Aorta (tissue), 5 donors: Measurements from ENCODE around the gene DNAJA3. TPM values are rescaled to one million over a fixed set of nuclear protein-coding genes. Genes with fewer than 3 reads are reported as not detected.
A peak's percentile ranks its signal among the peaks of the same experiment; 100 is the strongest.

Experiments used
- ATAC-seq: fragments of 200-7000 bp; cut with Tn5 transposase; one replicate; pipeline ENCODE4 v1.9.1; 2022; ENCODE audit warnings: moderate library complexity; ENCODE audit not compliant: low FRiP score
- DNase-seq, 2 donors: peaks; one replicate each; pipeline ENCODE4 v3.0.0-alpha.2; 2020
- H3K27ac ChIP-seq, 2 donors: one replicate each; pipeline ENCODE4 v1.5.1; 2013; ENCODE audit warnings: low read length in 2 of 2, mild to moderate bottlenecking in 2 of 2, moderate library complexity in 2 of 2, control low read depth in 1 of 2, inconsistent platforms in 1 of 2, low read depth in 1 of 2
- H3K27me3 ChIP-seq, 2 donors: one replicate each; pipeline ENCODE4 v1.6.1; 2013; ENCODE audit warnings: control low read depth in 1 of 2, low read length in 1 of 2, mild to moderate bottlenecking in 1 of 2, moderate library complexity in 1 of 2; ENCODE audit not compliant: insufficient read depth in 2 of 2, control insufficient read depth in 1 of 2
- H3K36me3 ChIP-seq, 2 donors: one replicate each; pipeline ENCODE4 v1.6.1; 2013; ENCODE audit warnings: control low read depth in 1 of 2, low read length in 1 of 2, mild to moderate bottlenecking in 1 of 2; ENCODE audit not compliant: insufficient read depth in 2 of 2, control insufficient read depth in 1 of 2
- H3K4me1 ChIP-seq, 2 donors: one replicate each; pipeline ENCODE4 v1.6.1; 2013; ENCODE audit warnings: low read length in 2 of 2, control low read depth in 1 of 2, mild to moderate bottlenecking in 1 of 2, moderate library complexity in 1 of 2; ENCODE audit not compliant: insufficient read depth in 2 of 2, control insufficient read depth in 1 of 2
- H3K4me3 ChIP-seq, 2 donors: one replicate each; pipeline ENCODE4 v1.5.1; 2013; ENCODE audit warnings: low read length in 2 of 2, control low read depth in 1 of 2, mild to moderate bottlenecking in 1 of 2
- H3K9me3 ChIP-seq: one replicate; pipeline ENCODE4 v1.6.1; 2013; ENCODE audit warnings: mild to moderate bottlenecking, low read length; ENCODE audit not compliant: control insufficient read depth
- WGBS, 2 donors: extraction: QIAGEN DNeasy Blood & Tissue Kit; methylation state at CpG; one replicate each; pipeline ENCODE4 v1.1.7; 2013; 5-methylcytosine and 5-hydroxymethylcytosine counted together
- intact Hi-C, 2 donors: fragments of 100-400 bp; cut with DNase I; formaldehyde crosslinking; loops; one replicate each; pipeline versions ENCODE4 v1.14.2 to v1.15.0; 2022
- polyA plus RNA-seq, 2 donors: library from polyadenylated mRNA; stranded (reverse); fragments of 200-250 nt; gene quantifications; one replicate each; pipeline ENCODE4 v1.2.3, GENCODE V29; 2013
- total RNA-seq, 2 donors: library from RNA; stranded (reverse); fragmentation: NEBNext Ultra II Directional; extraction: Animal tissue kit (Norgen Biotek cat#: 25700); gene quantifications; one replicate each; pipeline ENCODE4 v1.2.1, GENCODE V29; 2021
- donor health status: healthy with polysubstance abuse.
- donor health status: Bipolar disorder and iron deficiency.
- donor health status: DM: no; HTN: no; CAD: no.
- donor health status: DM: no; HTN: no; CAD: no.
- donor health status: DM: yes; HTN: yes; CAD: no.

The DNAJA3 gene
- total and polyA plus RNA-seq, 4 donors = 16.0 to 26.6 (median 20.9) TPM

DNA sequence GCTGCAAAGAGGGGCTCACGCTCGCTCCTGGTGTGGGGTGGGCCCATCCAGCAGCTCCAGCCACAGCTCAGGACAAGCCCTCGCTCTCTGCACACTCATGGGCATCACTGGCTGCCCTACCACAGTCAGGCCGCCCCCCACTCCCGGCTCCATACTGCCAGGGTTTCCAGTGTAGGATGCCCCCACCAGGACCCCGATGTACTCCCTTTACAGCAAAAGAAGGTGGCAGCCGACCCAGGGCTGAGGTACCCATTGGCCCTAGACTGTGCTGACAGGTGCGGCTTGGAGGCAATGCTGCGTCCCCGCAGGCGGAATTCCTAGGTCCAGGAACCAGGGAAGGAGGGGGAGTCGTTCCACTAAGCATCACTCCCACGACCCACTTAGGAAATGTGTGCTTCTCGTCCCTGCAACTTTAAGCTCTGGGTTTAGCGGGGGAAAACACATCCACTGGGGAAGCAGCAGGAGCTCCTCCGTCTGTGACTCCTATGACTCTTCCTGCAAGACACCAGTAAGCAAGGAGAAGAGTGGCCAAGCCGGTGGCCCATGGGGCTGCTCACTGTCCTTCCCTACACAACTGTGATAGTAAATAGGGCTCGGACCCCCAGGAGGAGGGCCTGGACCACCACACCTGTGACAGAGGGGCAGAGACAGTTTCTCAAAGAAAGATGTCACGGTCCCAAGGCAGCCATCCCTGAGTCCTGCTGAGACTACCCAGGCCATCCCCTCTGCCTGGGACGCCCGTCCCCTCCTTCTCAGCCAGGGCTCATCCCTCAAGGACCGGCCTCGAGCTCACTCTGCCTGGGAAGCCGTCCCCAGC lies 22.3 kb upstream of the DNAJA3 start:
- no peaks in the 10 kb centered on the region for H3K4me1 ChIP-seq
- H3K27ac ChIP-seq = no peak overlapping the region
- ATAC-seq (peak; percentile 20), DNase-seq (peak in 1 of 2 donors; percentile 72)
- H3K4me3 ChIP-seq = no peak overlapping the region
- H3K36me3 ChIP-seq = no peaks in the 10 kb centered on the region
- intact Hi-C loops = loop anchor here in 1 of 2 donors (5.0 to 10.0 kb wide), 2 partner anchors 131 to 199 kb away; partner anchors contain the start of gene TFAP4
- no peaks in the 10 kb centered on the region for H3K9me3 ChIP-seq
- 81 to 85% methylated on average over 24 of the region's 24 CpGs for WGBS, 2 donors
- no peaks in the 10 kb centered on the region for H3K27me3 ChIP-seq

DNA sequence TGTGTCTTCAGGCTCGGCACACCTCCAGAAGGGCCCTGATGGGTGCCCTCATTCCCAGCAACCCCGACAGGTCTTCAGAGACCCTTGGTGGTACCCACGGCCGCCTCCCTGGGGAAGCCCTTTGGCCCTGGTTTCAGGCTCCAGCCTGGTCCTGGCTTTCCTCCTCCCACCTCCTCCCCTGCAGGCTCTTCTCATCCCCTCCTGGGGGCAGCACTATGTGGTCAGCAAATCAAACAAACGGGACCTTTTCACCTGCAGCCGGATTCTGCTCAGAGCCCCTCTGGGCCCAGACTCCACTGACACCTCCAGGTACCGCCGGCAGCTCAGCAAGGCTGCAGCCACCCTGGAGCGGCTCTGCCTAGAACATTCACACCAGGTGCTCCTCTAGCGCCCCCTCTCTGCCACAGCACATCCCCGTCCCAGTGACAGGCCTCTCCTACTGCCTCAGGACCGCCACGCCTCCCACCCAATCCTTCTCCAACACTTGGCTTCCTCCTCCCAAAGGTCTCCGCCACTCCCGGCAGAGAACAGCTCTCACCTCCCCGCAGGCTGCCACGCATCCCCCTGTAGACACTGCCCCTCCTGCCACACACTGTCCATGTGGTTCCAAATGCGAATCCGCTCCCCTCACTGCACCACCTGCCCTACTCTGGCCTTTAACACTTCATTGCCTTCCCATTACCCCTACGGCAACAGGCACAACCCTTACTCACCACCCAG lies 21.3 kb upstream of the DNAJA3 start:
- ATAC-seq (no peak), DNase-seq (peak in 1 of 2 donors; percentile 81)
- Histone ChIP-seq H3K36me3 (no peaks in the 10 kb centered on the region), H3K27me3 (no peaks in the 10 kb centered on the region), H3K4me1 (no peaks in the 10 kb centered on the region), H3K27ac (no peak overlapping the region), H3K4me3 (no peak overlapping the region), H3K9me3 (no peaks in the 10 kb centered on the region)
- 77% methylated on average over 20 of the region's 20 CpGs for WGBS, 2 donors
- intact Hi-C loops = loop anchor here in 1 of 2 donors (5.0 to 10.0 kb wide), 2 partner anchors 132 to 200 kb away; partner anchors contain the start of gene TFAP4

DNA sequence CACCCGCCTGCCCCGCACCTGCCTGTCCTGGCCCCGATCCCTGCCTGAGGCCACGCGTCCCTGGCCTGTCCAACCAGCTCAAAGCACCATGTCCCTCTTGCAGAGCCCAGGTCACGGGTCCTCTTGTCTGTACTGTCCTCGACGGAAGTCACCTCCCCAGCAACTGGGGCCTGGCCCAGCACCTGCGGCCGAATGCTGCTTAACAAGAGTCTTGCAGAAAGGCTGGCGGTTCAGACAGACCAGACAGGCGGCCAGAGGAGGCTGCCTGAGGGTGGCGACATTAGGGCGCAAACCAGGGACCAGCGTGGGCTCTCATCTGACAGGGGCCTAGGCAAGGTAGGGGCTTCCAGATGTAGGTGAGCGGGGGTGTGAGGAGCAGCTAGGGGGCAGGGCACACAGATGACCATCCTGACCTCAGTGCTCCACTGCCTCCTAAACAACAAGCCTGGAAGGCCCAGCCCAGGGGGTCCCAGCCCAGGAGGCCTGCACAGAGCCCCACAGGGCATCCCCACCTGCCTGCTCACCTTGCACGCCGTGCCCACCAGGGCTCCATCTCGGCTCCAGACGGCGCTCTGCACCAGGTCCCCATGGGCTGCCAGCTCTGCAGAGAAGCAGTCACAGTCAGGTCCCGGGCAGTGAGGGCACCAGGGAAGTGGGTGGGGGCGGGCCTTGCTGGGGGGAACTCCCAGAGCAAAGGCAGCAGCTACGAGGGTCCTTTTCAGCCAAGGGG lies 20.5 kb upstream of the DNAJA3 start:
- peak in 1 of 2 donors; percentile 73 for DNase-seq
- Histone ChIP-seq H3K36me3 (no peaks in the 10 kb centered on the region), H3K27ac (no peak overlapping the region), H3K9me3 (no peaks in the 10 kb centered on the region), H3K4me1 (no peaks in the 10 kb centered on the region), H3K4me3 (no peak overlapping the region), H3K27me3 (no peaks in the 10 kb centered on the region)
- ATAC-seq = no peak
- intact Hi-C loops = loop anchor here in 1 of 2 donors (5.0 to 10.0 kb wide), 2 partner anchors 133 to 200 kb away; partner anchors contain the start of gene TFAP4
- 88 to 90% methylated on average over 24 of the region's 24 CpGs for WGBS, 2 donors

DNA sequence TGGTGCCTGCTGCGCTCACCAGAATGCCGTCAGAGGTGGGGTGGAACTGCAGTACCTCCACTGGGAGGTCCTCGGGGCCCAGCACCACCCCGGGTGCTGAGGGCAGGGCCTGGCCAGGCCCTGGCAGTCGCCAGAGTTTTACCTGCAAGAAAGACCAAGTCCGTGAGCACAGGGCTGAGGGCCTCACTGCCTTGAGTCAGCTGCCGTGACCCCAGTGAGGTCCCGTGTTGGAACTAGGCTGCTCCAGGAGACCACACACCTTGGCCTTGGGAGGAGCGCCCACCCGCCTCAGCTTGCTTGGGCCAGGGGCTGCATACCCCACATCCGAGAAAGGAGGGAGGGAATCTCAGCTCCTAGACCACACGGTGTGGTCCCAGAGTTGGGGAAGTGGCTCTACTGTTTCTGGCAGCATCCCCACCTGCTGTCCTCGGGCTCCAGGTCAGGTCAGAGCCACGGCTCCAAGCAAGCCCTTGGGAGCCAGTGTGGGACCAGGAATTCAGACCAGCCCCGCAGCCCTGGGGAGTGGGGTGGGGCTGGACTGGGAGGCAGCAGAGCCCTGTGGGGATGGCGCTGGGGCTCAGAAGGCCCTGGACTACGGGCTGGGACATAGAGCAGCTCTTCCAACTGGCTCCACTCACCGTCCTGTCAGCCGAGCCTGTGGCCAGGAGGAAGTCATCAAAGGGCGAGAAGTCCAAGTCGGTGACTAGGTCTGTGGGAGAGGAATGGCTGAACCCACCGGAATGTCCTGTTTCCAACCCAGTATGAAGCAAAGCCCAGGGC lies 17.9 kb upstream of the DNAJA3 start:
- Histone ChIP-seq H3K27me3 (no peaks in the 10 kb centered on the region), H3K4me3 (no peak overlapping the region), H3K36me3 (peaks cover 0 to 1% of the 10 kb centered on the region in 2 donors), H3K27ac (no peak overlapping the region), H3K4me1 (no peaks in the 10 kb centered on the region), H3K9me3 (no peaks in the 10 kb centered on the region)
- DNase-seq (no peak), ATAC-seq (no peak)
- whole genome bisulfite sequencing, 2 donors = 90 to 93% methylated on average over 22 of the region's 22 CpGs
- intact Hi-C loops = loop anchor here in 1 of 2 donors (10.0 kb wide), 1 partner anchor 203 kb away; no protein-coding TSS in a partner anchor

GRCh38 chr16:4408323-4408690 lies 17.4 kb upstream of the DNAJA3 start:
- intact Hi-C loops = loop anchor here in 1 of 2 donors (10.0 kb wide), 1 partner anchor 204 kb away; no protein-coding TSS in a partner anchor
- Histone ChIP-seq H3K9me3 (no peaks in the 10 kb centered on the region), H3K27ac (no peak overlapping the region), H3K27me3 (no peaks in the 10 kb centered on the region), H3K4me1 (no peaks in the 10 kb centered on the region), H3K4me3 (no peak overlapping the region), H3K36me3 (peaks cover 0 to 1% of the 10 kb centered on the region in 2 donors)
- 88 to 92% methylated on average over 10 of the region's 10 CpGs for WGBS, 2 donors
- ATAC-seq (no peak), DNase-seq (no peak)

- no peak overlapping the region for H3K4me3 ChIP-seq
- no peaks in the 10 kb centered on the region for H3K27me3 ChIP-seq
- H3K9me3 ChIP-seq = no peaks in the 10 kb centered on the region
- no peak overlapping the region for H3K27ac ChIP-seq
- no peaks in the 10 kb centered on the region for H3K4me1 ChIP-seq
- ATAC-seq = no peak
- DNase-seq = no peak
- peaks cover 0 to 1% of the 10 kb centered on the region in 2 donors for H3K36me3 ChIP-seq
- WGBS, 2 donors = 86 to 88% methylated on average over 19 of the region's 19 CpGs
- intact Hi-C loops = loop anchor here in 1 of 2 donors (10.0 kb wide), 1 partner anchor 205 kb away; no protein-coding TSS in a partner anchor
These were observed 16.4 kb upstream of the DNAJA3 start for GRCh38 chr16:4409081-4409932.

- H3K27ac ChIP-seq = no peak overlapping the region
- intact Hi-C loops = loop anchor here in 1 of 2 donors (1.0 kb wide), 1 partner anchor 16 kb away; no protein-coding TSS in a partner anchor
- H3K36me3 ChIP-seq = peaks cover 0 to 1% of the 10 kb centered on the region in 2 donors
These were observed 15.2 kb upstream of the DNAJA3 start for GRCh38 chr16:4410335-4411075.

More at GRCh38 chr16:4410335-4411075, 15.2 kb upstream of the DNAJA3 start:
- no peaks in the 10 kb centered on the region for H3K4me1 ChIP-seq
- no peak for ATAC-seq
- no peak overlapping the region for H3K4me3 ChIP-seq
- H3K27me3 ChIP-seq = no peaks in the 10 kb centered on the region
- DNase-seq = peak in 1 of 2 donors; percentile 35
- 44 to 49% methylated on average over 15 of the region's 15 CpGs for WGBS, 2 donors
- no peaks in the 10 kb centered on the region for H3K9me3 ChIP-seq
